Endothelial cell of umbilical vein (primary cell): ENCODE measurements around the gene KIAA0930. TPM values are rescaled to one million over a fixed set of nuclear protein-coding genes. Genes with fewer than 3 reads are reported as not detected.

ENCODE experiments used
- BruUV-seq: library from RNA; stranded (reverse); fragments of 400-500 nt; replicated peaks from 2 replicates; lab custom pipeline; 2021; lab: Mats Ljungman, UMichigan
- CTCF ChIA-PET: fragments of 300-600, 350-600 bp; sonication (Branson Sonifier 250); formaldehyde crosslinking; loops from one replicate; lab custom pipeline; 2021; ENCODE audit warnings: antibody characterized with exemption, inconsistent platforms; lab: Charles Lee
- POLR2A ChIA-PET: fragments of 300-600, 350-600 bp; sonication (Branson Sonifier 250); formaldehyde crosslinking; loops from one replicate; lab custom pipeline; 2021; ENCODE audit warnings: antibody characterized with exemption, inconsistent platforms; lab: Charles Lee
- DNase-seq: peaks from one replicate; pipeline ENCODE4 v3.0.0-alpha.2; 2011; ENCODE audit warnings: low read depth, low spot score
- FAIRE-seq: peaks from 2 replicates; lab custom pipeline; 2011; peaks lifted over from hg19 to GRCh38; lab: Jason Lieb, UNC
- H2AFZ ChIP-seq: 2 replicates; pipeline ENCODE4 v1.6.0; 2012; ENCODE audit warnings: low read depth, low read length, control low read depth, inconsistent platforms
- H3K27ac ChIP-seq: 2 replicates; pipeline ENCODE4 v1.5.1; 2011; ENCODE audit warnings: low read depth, mild to moderate bottlenecking, control low read depth, low read length, moderate library complexity; ENCODE audit not compliant: insufficient read depth
- H3K27me3 ChIP-seq, 2 experiments: 2 replicates each; pipeline versions ENCODE4 v1.6.0 to v1.6.1; 2011; ENCODE audit warnings: low read length in 2 of 2, mixed read lengths in 1 of 2; ENCODE audit not compliant: control insufficient read depth in 2 of 2, insufficient read depth in 2 of 2
- H3K36me3 ChIP-seq, 2 experiments: 2 replicates in 1 of 2; 3 replicates in 1 of 2; pipeline ENCODE4 v1.5.1; 2011; ENCODE audit warnings: low read length in 2 of 2, mild to moderate bottlenecking in 1 of 2, moderate library complexity in 1 of 2; ENCODE audit not compliant: control insufficient read depth in 2 of 2, insufficient read depth in 2 of 2; ENCODE audit errors: extremely low read depth in 1 of 2
- H3K4me1 ChIP-seq: 3 replicates; pipeline ENCODE4 v1.5.1; 2011; ENCODE audit warnings: mild to moderate bottlenecking, low read length; ENCODE audit not compliant: control insufficient read depth, insufficient read depth; ENCODE audit errors: extremely low read depth
- H3K4me2 ChIP-seq: 2 replicates; pipeline ENCODE4 v1.6.1; 2011; ENCODE audit warnings: low read length, control low read depth, mixed read lengths; ENCODE audit not compliant: insufficient read depth
- H3K4me3 ChIP-seq, 3 experiments: fragments of 200-600 bp in 1 of 3; sonication (generic), shearing (Covaris generic) in 1 of 3; replicated peaks in 1 of 3; 2 replicates each; pipeline ENCODE4 v1.5.1; 2011 to 2016; ENCODE audit warnings: control low read depth in 3 of 3, low read length in 3 of 3, mild to moderate bottlenecking in 2 of 3, inconsistent platforms in 1 of 3, low read depth in 1 of 3, moderate library complexity in 1 of 3; ENCODE audit not compliant: insufficient read depth in 1 of 3
- H3K79me2 ChIP-seq: 2 replicates; pipeline ENCODE4 v1.6.0; 2012; ENCODE audit warnings: low read length, inconsistent platforms; ENCODE audit not compliant: control insufficient read depth, insufficient read depth
- H3K9ac ChIP-seq: replicated peaks from 2 replicates; pipeline ENCODE3; 2011; ENCODE audit warnings: low read length, control low read depth; ENCODE audit not compliant: insufficient read depth; ENCODE audit errors: extremely low read depth
- H3K9me1 ChIP-seq: replicated peaks from 3 replicates; pipeline ENCODE4 v1.6.0; 2011; ENCODE audit warnings: mild to moderate bottlenecking, low read length; ENCODE audit not compliant: control insufficient read depth, insufficient read depth; ENCODE audit errors: extremely low read depth
- H3K9me3 ChIP-seq: replicated peaks from 2 replicates; pipeline ENCODE4 v1.5.1; 2012; ENCODE audit warnings: low read length, inconsistent platforms; ENCODE audit not compliant: control insufficient read depth, insufficient read depth
- H4K20me1 ChIP-seq: replicated peaks from 2 replicates; pipeline ENCODE3; 2011; ENCODE audit warnings: mild to moderate bottlenecking, low read length; ENCODE audit not compliant: control insufficient read depth, insufficient read depth; ENCODE audit errors: extremely low read depth
- EZH2 ChIP-seq: IDR thresholded peaks from 2 replicates; pipeline ENCODE4 v1.6.1; 2012; ENCODE audit warnings: borderline replicate concordance, low read depth, mild to moderate bottlenecking, moderate library complexity, low read length, inconsistent platforms; ENCODE audit not compliant: severe bottlenecking
- FOS ChIP-seq: IDR thresholded peaks from 2 replicates; pipeline ENCODE4 v1.6.1; 2011; ENCODE audit warnings: mild to moderate bottlenecking, low read length, moderate library complexity, borderline replicate concordance; ENCODE audit not compliant: insufficient read depth
- GATA2 ChIP-seq: IDR thresholded peaks from 2 replicates; pipeline ENCODE4 v1.7.0; 2011; ENCODE audit warnings: low read depth, mild to moderate bottlenecking, moderate library complexity, mixed read lengths, low read length; ENCODE audit not compliant: insufficient read length, insufficient read depth
- JUN ChIP-seq: IDR thresholded peaks from 2 replicates; pipeline ENCODE4 v1.6.1; 2011; ENCODE audit warnings: borderline replicate concordance, low read depth; ENCODE audit not compliant: insufficient read length, insufficient read depth
- MYC ChIP-seq: IDR thresholded peaks from one replicate; pipeline ENCODE4 v1.6.1; 2011; ENCODE audit warnings: mild to moderate bottlenecking, low read depth, low read length
- POLR2A ChIP-seq: IDR thresholded peaks from 2 replicates; pipeline ENCODE4 v1.6.1; 2012; ENCODE audit warnings: low read depth, mild to moderate bottlenecking, control low read depth, low read length
- dilution Hi-C: fragments of 300-500 bp; cut with MboI; formaldehyde crosslinking; loops from one replicate; pipeline ENCODE4 v1.15.0; 2019; ENCODE audit warnings: low sequenced_read_pairs; ENCODE audit not compliant: extremely low pct_ligation_motif_present
- intact Hi-C: fragments of 100-400 bp; cut with micrococcal nuclease; formaldehyde crosslinking; loops from one replicate; pipeline ENCODE4 v1.10.0; 2022
- polyA plus RNA-seq, 4 experiments: library from polyadenylated mRNA; depleted of rRNA in 3 of 4; stranded (reverse) in 3 of 4; unstranded in 1 of 4; fragments of >200 nt; gene quantifications; 2 replicates each; pipeline versions ENCODE4 v1.2.1 to v1.2.3, GENCODE V29; 2011 to 2012; ENCODE audit warnings: missing spikeins in 1 of 4
- total RNA-seq: library from RNA; stranded (reverse); gene quantifications from 2 replicates; pipeline ENCODE4 v1.2.3, GENCODE V29; 2021
- TF ChIP-seq, protein P1 (sequence below): IDR thresholded peaks from 2 replicates; pipeline ENCODE4 v1.6.1; 2011; ENCODE audit not compliant: insufficient read depth, insufficient read length
- TF ChIP-seq, protein P2 (sequence below), 2 donors: IDR thresholded peaks; 1 replicate in 1 of 2; 2 replicates in 1 of 2; pipeline ENCODE4 v1.5.1; 2011; ENCODE audit warnings: low read length in 2 of 2, mild to moderate bottlenecking in 2 of 2, moderate library complexity in 2 of 2, control low read depth in 1 of 2, inconsistent platforms in 1 of 2, low read depth in 1 of 2; ENCODE audit not compliant: insufficient read depth in 1 of 2; ENCODE audit errors: extremely low read depth in 1 of 2

The KIAA0930 gene
- total and polyA plus RNA-seq, 2 donors (not counting 3 experiments of a cell fraction or from before 2014, with no cell fraction given) = 37.9 to 53.6 TPM

DNA sequence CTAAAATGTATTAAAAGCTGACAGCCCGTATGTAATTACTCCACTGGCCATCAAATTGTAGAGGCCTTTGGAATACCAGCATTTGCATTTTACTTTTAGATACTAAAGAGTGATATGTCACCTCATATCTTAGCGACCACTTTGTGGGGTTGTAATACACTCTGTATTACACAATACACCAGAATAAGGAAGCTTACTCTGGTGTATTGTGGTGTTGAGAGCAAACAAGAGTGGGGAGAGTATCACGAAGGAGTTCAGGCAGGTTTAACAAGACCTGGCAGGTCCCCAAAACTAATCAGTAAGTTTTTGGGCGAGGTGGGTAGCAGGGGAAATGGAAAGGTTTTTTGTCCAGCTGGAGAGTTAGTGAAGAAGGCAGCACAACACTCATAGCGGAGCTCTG, 73.8 kb downstream of the KIAA0930 start:
- POLR2A ChIA-PET = no interaction called here
- Histone ChIP-seq H3K36me3 (peaks cover 19 to 27% of the 10 kb centered on the region in 2 experiments), H3K27ac (no peak overlapping the region), H3K9ac (no peak overlapping the region), H4K20me1 (peaks cover 3% of the 10 kb centered on the region), H3K4me3 (no peak overlapping the region), H3K79me2 (peaks cover 90% of the 10 kb centered on the region), H3K9me3 (no peaks in the 10 kb centered on the region), H3K27me3 (no peaks in the 10 kb centered on the region), H3K4me1 (peaks cover 16% of the 10 kb centered on the region), H2AFZ (no peak overlapping the region), H3K4me2 (no peak overlapping the region), H3K9me1 (no peaks in the 10 kb centered on the region)
- BruUV-seq = no TSS peak
- dilution Hi-C loops (no loop called here), intact Hi-C loops (no loop called here)
- FAIRE-seq (no peak), DNase-seq (no peak)
- CTCF ChIA-PET = interaction anchor here (0.9 kb wide), 1 partner anchor 47 kb away, joined by 3 read pairs; no protein-coding TSS in a partner anchor
- TF ChIP-seq GATA2 = no peak
- TF ChIP-seq, protein P1, sequence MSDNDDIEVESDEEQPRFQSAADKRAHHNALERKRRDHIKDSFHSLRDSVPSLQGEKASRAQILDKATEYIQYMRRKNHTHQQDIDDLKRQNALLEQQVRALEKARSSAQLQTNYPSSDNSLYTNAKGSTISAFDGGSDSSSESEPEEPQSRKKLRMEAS = no peak
- TF ChIP-seq, protein P2, sequence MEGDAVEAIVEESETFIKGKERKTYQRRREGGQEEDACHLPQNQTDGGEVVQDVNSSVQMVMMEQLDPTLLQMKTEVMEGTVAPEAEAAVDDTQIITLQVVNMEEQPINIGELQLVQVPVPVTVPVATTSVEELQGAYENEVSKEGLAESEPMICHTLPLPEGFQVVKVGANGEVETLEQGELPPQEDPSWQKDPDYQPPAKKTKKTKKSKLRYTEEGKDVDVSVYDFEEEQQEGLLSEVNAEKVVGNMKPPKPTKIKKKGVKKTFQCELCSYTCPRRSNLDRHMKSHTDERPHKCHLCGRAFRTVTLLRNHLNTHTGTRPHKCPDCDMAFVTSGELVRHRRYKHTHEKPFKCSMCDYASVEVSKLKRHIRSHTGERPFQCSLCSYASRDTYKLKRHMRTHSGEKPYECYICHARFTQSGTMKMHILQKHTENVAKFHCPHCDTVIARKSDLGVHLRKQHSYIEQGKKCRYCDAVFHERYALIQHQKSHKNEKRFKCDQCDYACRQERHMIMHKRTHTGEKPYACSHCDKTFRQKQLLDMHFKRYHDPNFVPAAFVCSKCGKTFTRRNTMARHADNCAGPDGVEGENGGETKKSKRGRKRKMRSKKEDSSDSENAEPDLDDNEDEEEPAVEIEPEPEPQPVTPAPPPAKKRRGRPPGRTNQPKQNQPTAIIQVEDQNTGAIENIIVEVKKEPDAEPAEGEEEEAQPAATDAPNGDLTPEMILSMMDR (IDR thresholded peaks at IDR 0.05; ENCODE audit: extremely low read depth in 1 of 2, insufficient read depth in 1 of 2, low read depth in 1 of 2, low read length in 2 of 2) = no peak
- no peak for TF ChIP-seq JUN
- no peak for TF ChIP-seq EZH2
- no peak for TF ChIP-seq MYC
- no peak for TF ChIP-seq FOS
- no peak for TF ChIP-seq POLR2A
